ENCODE results near the gene DRAP1.

DNA sequence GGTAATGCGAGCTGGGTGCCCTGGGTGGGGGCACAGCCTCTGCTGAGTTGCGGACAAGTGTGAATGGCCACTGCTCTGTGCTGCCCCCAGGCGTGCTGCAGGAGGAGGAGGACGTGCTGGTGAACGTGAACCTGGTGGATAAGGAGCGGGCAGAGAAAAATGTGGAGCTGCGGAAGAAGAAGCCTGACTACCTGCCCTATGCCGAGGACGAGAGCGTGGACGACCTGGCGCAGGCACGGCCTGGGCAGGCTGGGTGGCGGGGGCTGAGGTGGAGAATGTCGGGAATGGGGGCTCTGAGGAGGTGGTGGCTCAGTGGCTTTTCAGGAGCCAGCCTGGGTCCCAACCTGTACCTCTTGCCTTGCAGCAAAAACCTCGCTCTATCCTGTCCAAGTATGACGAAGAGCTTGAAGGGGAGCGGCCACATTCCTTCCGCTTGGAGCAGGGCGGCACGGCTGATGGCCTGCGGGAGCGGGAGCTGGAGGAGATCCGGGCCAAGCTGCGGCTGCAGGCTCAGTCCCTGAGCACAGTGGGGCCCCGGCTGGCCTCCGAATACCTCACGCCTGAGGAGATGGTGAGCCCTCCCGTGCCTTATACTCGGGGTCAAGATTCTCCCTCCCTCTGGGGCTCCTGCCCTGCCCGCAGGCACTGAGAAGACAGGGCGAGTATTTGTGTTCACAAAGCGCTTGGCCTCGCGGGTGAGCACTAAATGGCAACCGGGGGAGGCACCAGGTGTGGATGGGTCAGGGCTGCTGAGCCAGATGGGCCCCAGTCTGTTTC lies 46.9 kb downstream of the DRAP1 start:
- no peak for TF ChIP-seq CTCF (conservative IDR thresholded peaks at IDR 0.05; ENCODE audit: low read depth, low read length)
- no peak for TF ChIP-seq EZH2 (IDR thresholded peaks at IDR 0.05; ENCODE audit: borderline replicate concordance, low read depth, low read length, poor library complexity, severe bottlenecking)
